Right lobe of liver (tissue), 6 donors: ENCODE results near the gene MMAB. TPM values are rescaled to one million over a fixed set of nuclear protein-coding genes. Genes with fewer than 3 reads are reported as not detected.

Experiments used
- ATAC-seq, 4 donors: fragments of 200-7000 bp; cut with Tn5 transposase; one replicate each; pipeline ENCODE4 v1.9.1; 2020; ENCODE audit warnings: mild to moderate bottlenecking in 4 of 4, moderate library complexity in 4 of 4
- DNase-seq, 3 donors: peaks; one replicate each; pipeline ENCODE4 v3.0.0-alpha.2; 2020
- H3K27ac ChIP-seq, 3 donors: fragments of 200-600 bp; one replicate each; pipeline ENCODE4 v1.8.0; 2022
- H3K27me3 ChIP-seq, 2 donors: fragments of 200-600 bp; one replicate each; pipeline ENCODE4 v1.8.0; 2022
- H3K36me3 ChIP-seq, 4 donors: fragments of 200-600 bp; sonication (generic) in 1 of 4; one replicate each; pipeline versions ENCODE4 v1.5.1 to v1.8.0; 2017 to 2022; ENCODE audit warnings: control low read depth in 1 of 4
- H3K4me1 ChIP-seq, 4 donors: fragments of 200-600 bp; sonication (generic) in 1 of 4; one replicate each; pipeline versions ENCODE4 v1.5.1 to v1.8.0; 2017 to 2022; ENCODE audit warnings: control low read depth in 1 of 4
- H3K4me3 ChIP-seq, 3 donors: fragments of 200-600 bp; one replicate each; pipeline ENCODE4 v1.8.0; 2022
- H3K9me3 ChIP-seq, 4 donors: fragments of 200-600 bp; sonication (generic) in 1 of 4; one replicate each; pipeline versions ENCODE4 v1.5.1 to v1.8.0; 2017 to 2022; ENCODE audit warnings: control low read depth in 1 of 4
- POLR2A ChIP-seq: fragments of 450-650 bp; IDR thresholded peaks from one replicate; pipeline ENCODE4 v1.6.1; 2017; ENCODE audit warnings: antibody characterized with exemption, mild to moderate bottlenecking
- WGBS: methylation state at CpG from one replicate; pipeline ENCODE4 v1.1.6; 2018; ENCODE audit warnings: low coverage, low lambda C conversion rate; ENCODE audit not compliant: insufficient coverage; ENCODE audit errors: missing lambda C conversion rate; 5-methylcytosine and 5-hydroxymethylcytosine counted together
- intact Hi-C, 2 donors: fragments of 100-400 bp; cut with DNase I; formaldehyde crosslinking; loops; one replicate each; pipeline versions ENCODE4 v1.11.2 to v1.14.1; 2022
- total RNA-seq, 6 experiments: library from RNA; depleted of rRNA in 2 of 6; stranded (reverse); fragments of >200 nt in 2 of 6; fragmentation: NEBNext Ultra II Directional in 3 of 6; extraction: Animal tissue kit (Norgen Biotek cat#: 25700) in 3 of 6; gene quantifications; one replicate each; pipeline versions ENCODE4 v1.1.0 to v1.2.4, GENCODE V29; 2016 to 2023
- TF ChIP-seq, protein P1 (sequence below), 4 donors: fragments of 200-600 bp in 3 of 4; fragments of 450-650 bp in 1 of 4; IDR thresholded peaks; one replicate each; pipeline versions ENCODE4 v1.5.1 to v1.8.0; 2016 to 2022; ENCODE audit warnings: antibody characterized with exemption in 4 of 4, mild to moderate bottlenecking in 2 of 4
- donor health status: DM: no; HTN: yes; CAD: no.
- donor health status: DM: no; HTN: no; CAD: no.
- donor health status: DM: no; HTN: no; CAD: no.
- donor health status: DM: no; HTN: yes; CAD: no.
- donor health status: DM: no; HTN: yes; CAD: no.

Gene MMAB
- total RNA-seq, 6 experiments from 2014 or later = 42.6 to 99.8 (median 65.2) TPM

DNA sequence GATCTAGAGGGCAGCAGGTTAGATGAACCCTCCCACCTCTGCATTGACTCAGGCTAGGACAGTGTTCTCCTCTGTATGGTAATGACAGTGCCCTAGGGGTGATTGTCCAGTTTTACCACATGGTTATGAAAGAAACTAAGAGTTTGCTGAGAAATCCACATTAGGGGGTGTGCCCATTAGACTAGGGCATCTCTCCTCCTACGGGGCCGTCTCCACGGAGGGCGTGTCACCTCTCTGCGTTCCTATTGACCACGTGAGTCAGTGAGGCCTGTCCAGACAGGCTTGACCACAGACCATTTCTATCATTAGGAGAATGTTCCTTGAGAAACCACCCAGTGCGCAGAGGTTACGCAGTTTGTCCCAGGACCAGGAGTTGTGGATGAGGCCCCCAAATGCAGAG lies 8.6 kb upstream of the MMAB start:
- Histone ChIP-seq H3K4me1 (peaks cover 0 to 53% (median 26%) of the 10 kb centered on the region in 4 donors), H3K36me3 (peaks cover 0 to 38% (median 7%) of the 10 kb centered on the region in 4 donors), H3K27me3 (no peaks in the 10 kb centered on the region), H3K4me3 (no peak overlapping the region), H3K27ac (peak overlapping the region in 2 of 3 donors; percentile 76 to 96), H3K9me3 (no peaks in the 10 kb centered on the region)
- intact Hi-C loops = no loop called here
- ATAC-seq (peak; percentile 1 to 26 (median 4)), DNase-seq (no peak)
- TF ChIP-seq, protein P1, sequence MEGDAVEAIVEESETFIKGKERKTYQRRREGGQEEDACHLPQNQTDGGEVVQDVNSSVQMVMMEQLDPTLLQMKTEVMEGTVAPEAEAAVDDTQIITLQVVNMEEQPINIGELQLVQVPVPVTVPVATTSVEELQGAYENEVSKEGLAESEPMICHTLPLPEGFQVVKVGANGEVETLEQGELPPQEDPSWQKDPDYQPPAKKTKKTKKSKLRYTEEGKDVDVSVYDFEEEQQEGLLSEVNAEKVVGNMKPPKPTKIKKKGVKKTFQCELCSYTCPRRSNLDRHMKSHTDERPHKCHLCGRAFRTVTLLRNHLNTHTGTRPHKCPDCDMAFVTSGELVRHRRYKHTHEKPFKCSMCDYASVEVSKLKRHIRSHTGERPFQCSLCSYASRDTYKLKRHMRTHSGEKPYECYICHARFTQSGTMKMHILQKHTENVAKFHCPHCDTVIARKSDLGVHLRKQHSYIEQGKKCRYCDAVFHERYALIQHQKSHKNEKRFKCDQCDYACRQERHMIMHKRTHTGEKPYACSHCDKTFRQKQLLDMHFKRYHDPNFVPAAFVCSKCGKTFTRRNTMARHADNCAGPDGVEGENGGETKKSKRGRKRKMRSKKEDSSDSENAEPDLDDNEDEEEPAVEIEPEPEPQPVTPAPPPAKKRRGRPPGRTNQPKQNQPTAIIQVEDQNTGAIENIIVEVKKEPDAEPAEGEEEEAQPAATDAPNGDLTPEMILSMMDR (IDR thresholded peaks at IDR 0.05) = no peak
- TF ChIP-seq POLR2A = no peak
- 68% methylated on average over 5 of the region's 8 CpGs for WGBS

DNA sequence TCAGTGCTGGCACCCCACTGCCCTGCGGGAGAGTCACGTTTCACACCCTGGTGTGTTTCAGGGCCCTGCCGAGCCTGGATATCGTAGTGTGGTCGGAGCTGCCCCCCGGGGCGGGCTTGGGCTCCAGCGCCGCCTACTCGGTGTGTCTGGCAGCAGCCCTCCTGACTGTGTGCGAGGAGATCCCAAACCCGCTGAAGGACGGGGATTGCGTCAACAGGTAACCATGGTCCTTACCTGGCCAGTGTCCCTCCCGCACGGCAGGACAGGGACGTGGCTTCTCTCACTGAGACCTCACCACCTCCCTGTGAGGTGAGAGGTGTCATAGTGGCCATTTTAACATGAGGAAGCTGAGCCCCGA lies 8.0 kb upstream of the MMAB start:
- H3K27ac ChIP-seq = peak overlapping the region; percentile 40 to 96 (median 76)
- H3K27me3 ChIP-seq = no peaks in the 10 kb centered on the region
- TF ChIP-seq POLR2A = no peak
- H3K4me1 ChIP-seq = peaks cover 0 to 58% (median 28%) of the 10 kb centered on the region in 4 donors
- DNase-seq (no peak), ATAC-seq (no peak)
- no peak overlapping the region for H3K4me3 ChIP-seq
- intact Hi-C loops = no loop called here
- no peaks in the 10 kb centered on the region for H3K9me3 ChIP-seq
- peaks cover 0 to 43% (median 7%) of the 10 kb centered on the region in 4 donors for H3K36me3 ChIP-seq
- WGBS = 33% methylated on average over 1 of the region's 18 CpGs

GRCh38 chr12:109580684-109581333 lies 7.5 kb upstream of the MMAB start:
- WGBS = 71% methylated on average over 13 of the region's 13 CpGs
- Histone ChIP-seq H3K4me3 (no peak overlapping the region), H3K27ac (peak overlapping the region; percentile 40 to 96 (median 76)), H3K27me3 (no peaks in the 10 kb centered on the region), H3K36me3 (peaks cover 0 to 46% (median 7%) of the 10 kb centered on the region in 4 donors), H3K9me3 (no peaks in the 10 kb centered on the region), H3K4me1 (peaks cover 0 to 63% (median 31%) of the 10 kb centered on the region in 4 donors)
- no peak for TF ChIP-seq POLR2A
- TF ChIP-seq, protein P1 (IDR thresholded peaks at IDR 0.05) = no peak
- ATAC-seq (peak; percentile 3 to 60 (median 40)), DNase-seq (peak in 1 of 3 donors; percentile 69)
- intact Hi-C loops = no loop called here

DNA sequence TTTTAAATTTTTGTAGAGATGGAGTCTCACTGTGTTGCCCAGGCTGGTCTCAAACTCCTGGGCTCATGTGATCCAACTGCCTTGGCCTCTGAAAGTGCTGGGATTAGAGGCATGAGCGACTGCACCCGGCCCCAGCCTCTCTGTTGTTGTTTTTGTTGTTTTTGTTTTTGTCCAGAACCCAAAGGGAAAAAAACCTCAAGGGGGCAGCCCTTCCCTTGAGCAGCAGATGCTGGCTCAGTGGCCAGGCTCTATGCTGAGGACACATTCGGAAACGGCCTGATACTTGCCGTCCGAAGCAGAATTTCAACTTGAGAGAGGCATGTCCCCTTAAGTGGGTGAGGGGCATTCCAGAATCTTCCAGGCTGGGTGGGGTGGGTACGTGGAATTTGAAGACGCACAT lies 7.0 kb upstream of the MMAB start:
- Histone ChIP-seq H3K36me3 (peaks cover 0 to 44% (median 7%) of the 10 kb centered on the region in 4 donors), H3K4me3 (no peak overlapping the region), H3K27ac (peak overlapping the region in 2 of 3 donors; percentile 76 to 96), H3K27me3 (no peaks in the 10 kb centered on the region), H3K9me3 (no peaks in the 10 kb centered on the region), H3K4me1 (peaks cover 0 to 69% (median 34%) of the 10 kb centered on the region in 4 donors)
- ATAC-seq (no peak), DNase-seq (no peak)
- TF ChIP-seq, protein P1 (IDR thresholded peaks at IDR 0.05) = no peak
- TF ChIP-seq POLR2A = no peak
- 54% methylated on average over 8 of the region's 8 CpGs for WGBS
- intact Hi-C loops = no loop called here

- intact Hi-C loops = no loop called here
- H3K36me3 ChIP-seq = peaks cover 0 to 38% (median 7%) of the 10 kb centered on the region in 4 donors
- 40% methylated on average over 6 of the region's 7 CpGs for WGBS
Observed at GRCh38 chr12:109579639-109580038, 6.3 kb upstream of the MMAB start.

More at GRCh38 chr12:109579639-109580038, 6.3 kb upstream of the MMAB start:
- ATAC-seq (peak; percentile 51 to 63 (median 59)), DNase-seq (no peak)
- Histone ChIP-seq H3K4me1 (peaks cover 0 to 74% (median 37%) of the 10 kb centered on the region in 4 donors), H3K4me3 (no peak overlapping the region), H3K27ac (peak overlapping the region; percentile 51 to 96 (median 76)), H3K27me3 (no peaks in the 10 kb centered on the region), H3K9me3 (no peaks in the 10 kb centered on the region)
- no peak for TF ChIP-seq POLR2A
- TF ChIP-seq, protein P1 (IDR thresholded peaks at IDR 0.05) = no peak
